ENCODE data around the gene SNX1.

DNA sequence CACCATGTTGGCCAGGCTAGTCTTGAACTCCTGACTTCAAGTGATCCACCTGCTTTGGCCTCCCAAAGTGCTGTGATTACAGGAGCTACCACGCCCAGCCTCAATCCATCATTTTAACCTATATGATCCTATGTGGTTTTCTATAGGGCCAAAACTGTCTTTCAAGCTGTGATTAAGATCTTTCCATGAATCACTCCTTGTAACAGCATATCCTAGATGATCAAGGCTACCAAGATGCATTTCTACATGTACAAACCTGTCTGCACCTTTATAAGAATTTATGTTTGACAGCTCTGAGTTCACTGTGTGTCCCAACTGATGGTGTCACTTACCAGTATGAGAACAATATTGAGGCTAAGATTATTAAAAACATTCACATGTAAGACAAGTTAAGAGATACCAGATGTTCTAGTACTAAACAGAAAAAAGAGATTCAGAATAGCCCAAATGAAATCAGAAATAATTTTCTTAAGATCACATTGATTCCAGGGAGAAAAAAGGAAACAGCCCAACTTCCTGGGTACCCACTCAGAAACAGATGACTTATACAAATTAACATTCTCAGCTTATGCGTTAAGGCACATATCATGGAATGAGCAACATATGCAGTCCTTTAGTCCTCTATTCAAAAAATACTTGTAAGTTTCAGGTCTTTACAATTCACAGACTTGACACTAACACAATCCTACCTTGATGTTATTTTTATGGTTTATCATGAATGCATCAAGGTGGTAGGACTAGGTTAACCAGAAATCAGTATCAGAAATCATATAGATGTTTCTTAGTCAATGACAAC lies 91.8 kb downstream of the SNX1 start:
- TF ChIP-seq, protein P1, sequence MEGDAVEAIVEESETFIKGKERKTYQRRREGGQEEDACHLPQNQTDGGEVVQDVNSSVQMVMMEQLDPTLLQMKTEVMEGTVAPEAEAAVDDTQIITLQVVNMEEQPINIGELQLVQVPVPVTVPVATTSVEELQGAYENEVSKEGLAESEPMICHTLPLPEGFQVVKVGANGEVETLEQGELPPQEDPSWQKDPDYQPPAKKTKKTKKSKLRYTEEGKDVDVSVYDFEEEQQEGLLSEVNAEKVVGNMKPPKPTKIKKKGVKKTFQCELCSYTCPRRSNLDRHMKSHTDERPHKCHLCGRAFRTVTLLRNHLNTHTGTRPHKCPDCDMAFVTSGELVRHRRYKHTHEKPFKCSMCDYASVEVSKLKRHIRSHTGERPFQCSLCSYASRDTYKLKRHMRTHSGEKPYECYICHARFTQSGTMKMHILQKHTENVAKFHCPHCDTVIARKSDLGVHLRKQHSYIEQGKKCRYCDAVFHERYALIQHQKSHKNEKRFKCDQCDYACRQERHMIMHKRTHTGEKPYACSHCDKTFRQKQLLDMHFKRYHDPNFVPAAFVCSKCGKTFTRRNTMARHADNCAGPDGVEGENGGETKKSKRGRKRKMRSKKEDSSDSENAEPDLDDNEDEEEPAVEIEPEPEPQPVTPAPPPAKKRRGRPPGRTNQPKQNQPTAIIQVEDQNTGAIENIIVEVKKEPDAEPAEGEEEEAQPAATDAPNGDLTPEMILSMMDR (IDR thresholded peaks at IDR 0.05), result no peak
- TF ChIP-seq POLR2A (IDR thresholded peaks at IDR 0.05), result no peak

Data from uterus (tissue), 2 donors.